EH (cell line): ENCODE measurements around the gene CLEC4F.
"Not testable (repeated sequence)": the region's sequence is repeated elsewhere in the genome, so short reads cannot be mapped to it uniquely, and the experiment has no call there.

Experiments used
- DNase-seq: peaks from one replicate; pipeline ENCODE4 v3.0.0-alpha.2; 2015; ENCODE audit warnings: low read depth

Gene CLEC4F

DNA sequence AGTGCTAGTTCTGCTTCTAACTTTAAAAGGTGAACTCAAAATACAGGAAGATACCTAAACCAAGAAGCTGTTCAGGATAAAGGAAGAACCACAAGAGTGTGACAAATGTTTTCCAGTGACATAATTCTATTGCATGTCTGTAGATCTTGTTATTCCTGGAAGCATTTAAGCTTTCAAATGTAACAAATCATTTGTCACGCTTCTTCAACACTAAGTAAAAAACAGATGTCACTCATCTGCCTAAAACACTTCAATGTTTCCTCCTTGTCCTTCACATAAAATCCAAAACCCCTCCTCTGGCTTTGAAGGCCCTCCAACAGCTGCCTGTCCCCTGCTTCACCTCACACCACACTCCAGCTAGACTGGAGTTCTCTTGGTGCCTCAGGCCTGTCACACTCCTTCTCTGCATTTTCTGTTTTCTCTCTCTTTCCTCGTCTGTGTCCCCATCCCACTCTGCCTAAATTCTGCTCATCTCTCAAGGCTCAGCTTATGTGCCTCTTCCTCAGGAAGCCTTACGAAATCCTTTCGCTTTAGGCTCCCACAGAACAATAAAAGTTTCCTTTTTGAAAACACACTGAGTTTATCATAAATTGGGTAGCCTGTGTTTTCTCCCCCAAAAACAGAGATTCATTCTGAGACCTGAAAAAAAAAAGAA lies 6.4 kb upstream of the CLEC4F start:
- DNase-seq = peak; percentile 11

DNA sequence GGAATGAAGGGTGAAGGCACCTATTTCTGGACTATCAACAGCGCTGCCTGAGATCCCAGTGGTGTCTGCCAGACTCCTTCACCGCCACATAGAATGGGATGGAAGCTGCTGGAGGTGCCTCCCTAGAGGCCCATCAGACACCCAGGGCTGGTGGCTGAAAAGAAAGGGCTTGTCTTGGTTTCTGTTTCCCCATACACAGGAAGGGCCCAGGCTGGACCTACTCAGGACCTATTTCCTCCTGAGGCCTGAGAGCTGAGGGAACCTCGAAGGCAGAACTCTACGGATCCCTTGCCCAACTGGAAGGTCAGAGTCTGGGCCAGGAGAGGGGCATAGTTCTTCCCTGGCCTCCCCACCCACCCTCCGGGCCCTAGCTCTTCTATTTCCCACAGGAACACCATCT lies 2.9 kb upstream of the CLEC4F start:
- DNase-seq = no peak

- no peak for DNase-seq
Observed at GRCh38 chr2:70822843-70823242, 2.4 kb upstream of the CLEC4F start.

DNA sequence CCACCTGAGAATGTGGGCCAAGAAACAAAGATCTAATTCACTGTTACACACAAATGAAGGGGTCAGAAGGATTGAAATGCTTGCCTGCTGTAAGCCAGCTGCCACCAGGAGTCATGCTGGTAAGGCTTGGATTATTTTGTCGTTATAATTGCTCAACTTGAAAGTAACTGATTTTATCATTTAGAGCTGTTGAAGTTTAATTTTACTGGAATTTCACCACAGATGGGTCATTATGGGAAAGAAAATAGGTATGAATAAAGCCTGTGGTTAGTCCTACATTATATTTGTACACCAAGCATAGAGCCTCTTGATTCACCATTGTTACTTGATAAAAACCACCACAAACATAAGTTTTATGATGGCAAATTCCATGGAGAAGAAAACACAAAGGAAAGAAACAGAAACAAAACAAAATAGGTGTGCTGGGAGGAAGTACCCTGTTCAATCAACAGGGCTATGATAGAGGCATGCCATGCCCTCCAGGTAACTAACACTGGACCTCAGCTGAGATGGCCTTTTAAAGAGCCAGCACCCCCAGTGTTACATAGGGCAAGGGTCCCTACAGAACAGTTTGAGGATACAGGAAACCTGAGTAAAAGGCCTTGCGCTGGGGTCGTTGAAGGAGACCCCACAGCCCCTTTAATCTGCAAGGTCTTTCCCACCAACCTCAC lies 3.0 kb downstream of the CLEC4F start:
- no peak for DNase-seq

DNA sequence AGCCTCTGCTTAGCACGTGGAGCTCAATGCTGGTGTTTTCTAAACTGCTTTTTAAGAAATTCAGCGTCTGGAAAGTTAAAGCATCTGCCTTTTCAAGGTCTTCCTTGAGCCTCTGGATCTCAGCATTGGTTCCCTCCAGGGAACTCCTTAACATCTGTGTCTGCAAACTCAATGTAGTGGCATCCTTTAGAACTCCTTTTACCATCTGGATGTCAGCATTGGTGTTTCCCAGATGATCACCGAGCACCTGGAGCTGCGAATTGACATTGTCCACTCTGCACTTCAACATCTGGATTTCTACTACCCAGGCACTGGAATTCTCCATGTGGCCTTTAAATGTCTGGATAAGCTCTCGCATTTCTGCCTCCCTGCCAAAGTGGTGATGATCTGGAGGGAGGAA lies 3.7 kb downstream of the CLEC4F start:
- DNase-seq = no peak

DNA sequence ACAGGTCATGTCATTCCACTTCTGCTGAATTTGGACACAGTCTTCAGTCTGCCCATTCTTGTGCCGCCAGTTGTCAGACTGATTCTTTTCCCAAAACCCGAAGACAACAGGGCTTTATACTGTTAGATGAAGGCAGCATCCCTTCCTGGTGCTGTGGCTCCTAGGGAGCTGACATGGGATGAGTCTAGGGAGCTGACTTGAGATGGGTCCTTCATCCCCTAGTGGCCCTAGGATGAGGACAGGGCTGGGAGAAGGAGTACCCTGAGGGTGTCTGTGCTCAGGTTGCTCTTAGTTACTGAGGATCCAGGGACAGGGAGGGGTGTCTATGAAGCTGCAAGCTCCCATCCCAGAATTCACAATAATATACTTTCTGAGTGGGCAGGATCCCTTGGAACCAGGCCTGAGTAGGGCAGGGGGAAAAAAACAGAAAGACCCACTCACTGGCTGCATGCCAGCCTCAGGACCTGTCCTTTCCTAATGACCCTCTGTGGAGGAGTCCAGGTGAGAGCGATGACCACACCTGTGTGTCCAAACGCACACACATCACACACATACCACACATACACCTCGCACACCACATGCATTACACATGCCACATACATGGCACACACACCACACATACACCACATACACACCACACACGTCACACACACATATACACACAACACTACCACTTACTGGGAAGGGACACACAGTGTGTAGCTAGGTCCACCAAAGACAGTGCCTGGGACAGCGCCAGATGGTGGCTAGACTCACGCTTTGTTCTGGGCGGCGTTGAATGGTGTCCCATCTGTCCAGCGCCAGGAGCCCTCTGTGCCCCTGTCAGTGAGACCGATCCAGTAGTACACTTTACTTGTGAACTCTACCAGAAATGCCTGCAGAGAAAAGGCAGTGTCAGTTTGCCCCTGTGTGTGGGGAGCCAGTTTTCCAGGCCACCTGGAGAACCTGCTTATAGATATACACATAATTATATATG lies 11.1 kb downstream of the CLEC4F start:
- no peak for DNase-seq

- no peak for DNase-seq
Observed at GRCh38 chr2:70807828-70808118, 12.6 kb downstream of the CLEC4F start.

- DNase-seq = no peak
Observed at GRCh38 chr2:70807102-70807827, 13.1 kb downstream of the CLEC4F start.

DNA sequence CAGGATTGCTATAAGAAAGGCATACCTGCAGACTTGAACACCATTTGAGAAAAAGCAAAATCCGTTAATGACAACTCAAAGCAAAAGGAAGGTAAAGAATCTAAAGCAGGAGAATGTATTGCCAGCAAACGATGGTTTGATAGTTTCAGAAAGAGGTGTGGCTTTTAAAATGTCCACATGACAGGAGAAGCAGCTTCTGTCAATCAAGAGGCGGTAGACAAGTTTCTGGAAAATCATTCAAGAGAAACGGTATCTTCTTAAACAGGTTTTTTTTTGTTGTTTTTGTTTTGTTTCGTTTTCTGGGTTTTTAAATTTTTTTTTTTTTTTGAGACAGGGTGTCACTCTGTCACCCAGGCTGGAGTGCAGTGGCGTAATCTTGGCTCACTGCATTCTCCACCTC lies 13.8 kb downstream of the CLEC4F start:
- no peak for DNase-seq

- no peak for DNase-seq
Observed at GRCh38 chr2:70806013-70806412, 14.4 kb downstream of the CLEC4F start.

- no peak for DNase-seq
Observed at GRCh38 chr2:70801607-70802263, 18.7 kb downstream of the CLEC4F start.

- DNase-seq = no peak
Observed at GRCh38 chr2:70799706-70800105, 20.7 kb downstream of the CLEC4F start.

DNA sequence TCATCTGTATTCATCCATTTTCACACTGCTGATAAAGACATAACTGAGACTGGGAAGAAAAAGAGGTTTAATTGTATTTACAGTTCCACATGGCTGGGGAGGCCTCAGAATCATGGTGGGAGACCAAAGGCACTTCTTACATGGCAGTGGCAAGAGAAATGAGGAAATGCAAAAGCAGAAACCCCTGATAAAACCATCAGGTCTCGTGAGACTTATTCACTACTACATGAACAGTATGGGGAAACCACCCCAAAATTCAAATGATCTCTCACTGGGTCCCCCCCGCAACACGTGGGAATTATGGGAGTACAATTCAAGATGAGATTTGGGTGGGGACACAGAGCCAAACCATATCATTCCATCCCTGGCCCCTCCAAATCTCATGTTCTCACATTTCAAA lies 22.4 kb downstream of the CLEC4F start:
- DNase-seq = not testable (repeated sequence)

GRCh38 chr2:70797506-70797905 lies 22.9 kb downstream of the CLEC4F start:
- DNase-seq = no peak

DNA sequence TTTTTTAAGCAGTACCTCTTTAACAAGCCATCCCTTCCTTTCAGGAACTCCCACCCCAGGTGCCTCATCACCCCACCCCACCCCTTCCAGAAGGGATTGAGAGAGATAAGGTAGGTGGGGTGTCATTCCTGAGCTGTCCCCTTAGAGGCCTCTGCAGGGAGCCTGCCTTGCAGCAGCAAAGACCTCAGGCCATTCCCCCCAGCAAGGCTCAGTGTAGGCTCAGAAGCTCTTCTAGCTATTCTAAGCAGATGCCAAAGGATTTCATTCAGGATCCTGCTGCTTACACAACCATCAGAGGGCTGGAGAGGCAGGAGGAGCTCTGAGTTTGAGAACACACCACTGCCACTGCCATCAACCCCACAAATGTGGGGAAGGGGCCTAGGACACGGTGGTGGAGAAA lies 24.1 kb downstream of the CLEC4F start:
- no peak for DNase-seq

- no peak for DNase-seq
Observed at GRCh38 chr2:70795164-70795995, 25.0 kb downstream of the CLEC4F start.

- no peak for DNase-seq
Observed at GRCh38 chr2:70793450-70793849, 26.9 kb downstream of the CLEC4F start.

DNA sequence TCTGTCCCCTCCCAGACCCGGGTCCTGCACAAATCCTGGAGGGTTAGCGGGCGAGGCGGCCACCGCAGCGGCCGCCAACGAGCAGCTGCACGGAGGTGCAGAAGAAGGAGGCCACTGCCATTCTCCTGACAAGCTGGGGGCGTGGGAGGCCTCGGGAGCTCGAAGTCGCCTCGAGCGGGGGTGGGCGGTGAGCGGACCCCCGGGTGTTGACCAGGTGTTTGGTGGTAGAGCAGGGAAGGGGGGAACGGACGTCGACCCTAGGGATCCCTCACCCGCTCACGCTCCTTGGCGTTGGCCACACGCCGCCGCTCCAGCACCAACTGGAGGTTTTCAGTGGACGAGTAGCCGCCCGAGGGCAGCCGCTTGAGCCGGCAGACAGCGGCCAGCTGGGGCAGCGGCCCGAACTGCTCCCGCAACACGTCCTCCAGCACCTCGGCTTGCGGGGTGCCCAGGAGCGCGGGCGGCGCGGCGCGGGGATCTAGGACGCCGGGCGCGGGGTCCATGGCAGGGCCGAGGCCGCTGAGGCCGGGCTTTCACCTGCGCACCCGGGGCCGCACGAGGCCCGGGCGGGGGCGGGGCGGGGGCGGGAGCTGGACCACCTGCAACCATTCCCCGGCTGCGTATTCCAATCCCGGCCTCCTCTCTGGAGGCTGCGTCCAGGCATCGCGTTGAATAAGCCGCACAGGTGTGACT lies 30.1 kb downstream of the CLEC4F start, which contains the start of gene FIGLA:
Gene FIGLA, minus strand, starts transcription at position 508 of the 693 bp plus-strand sequence. Its CDS starts 5 bp downstream, at position 503.
- DNase-seq = no peak

DNA sequence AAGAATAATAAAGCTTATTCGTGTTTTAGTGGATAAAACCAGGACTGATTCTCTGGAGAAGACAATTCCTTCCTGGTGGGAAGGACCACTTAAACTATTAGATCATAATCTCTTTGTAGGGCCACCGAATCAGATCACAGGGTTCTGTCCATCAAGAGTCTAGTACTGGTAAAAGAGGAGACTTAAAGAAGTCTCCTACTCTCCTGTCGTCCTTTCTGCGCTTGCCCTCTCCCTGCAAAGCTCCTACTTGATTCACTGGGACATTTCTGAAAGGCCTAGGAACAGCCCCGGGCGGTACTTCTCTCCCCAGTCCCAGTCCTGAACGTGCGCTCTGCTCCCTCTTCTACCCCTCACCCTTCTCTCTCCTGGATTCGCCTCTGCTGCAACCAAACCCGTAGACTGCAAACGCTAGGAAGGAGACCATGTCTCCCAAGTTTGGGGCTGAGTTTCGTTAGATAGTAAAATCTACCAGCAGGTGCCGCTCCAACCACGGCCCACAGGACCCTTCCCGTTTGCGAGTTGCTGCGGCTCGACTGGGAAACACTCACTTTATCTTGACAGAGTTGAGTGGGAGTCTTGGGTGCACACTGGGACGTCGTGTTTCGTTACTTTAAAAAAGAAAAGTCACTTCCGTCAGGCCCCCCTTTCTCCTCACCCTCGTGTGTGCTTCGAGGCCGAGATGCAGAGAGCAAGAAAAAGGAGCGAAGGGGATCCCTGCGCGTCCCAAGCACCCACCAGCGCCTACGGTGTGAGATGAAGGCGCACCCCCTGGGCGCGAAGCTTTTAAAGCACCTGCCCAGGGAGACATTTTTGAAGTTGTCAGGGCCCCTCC lies 30.9 kb downstream of the CLEC4F start:
- peak; percentile 59 for DNase-seq
